BLaER1 treated with 17β-estradiol and CSF1 and Interleukin-3, amounts not matched to agents 10 nM and 100 nM (cell line): ENCODE results near the gene KRTAP16-1.

Experiments used
- H3K27ac ChIP-seq, 11 experiments: shearing (Covaris generic); formaldehyde crosslinking; 2 replicates each; pipeline ENCODE4 v1.8.1; 2022
- H3K27me3 ChIP-seq, 11 experiments: shearing (Covaris generic); formaldehyde crosslinking; 2 replicates each; pipeline ENCODE4 v1.8.1; 2022
- H3K36me3 ChIP-seq, 11 experiments: shearing (Covaris generic); formaldehyde crosslinking; 2 replicates each; pipeline ENCODE4 v1.8.1; 2022
- H3K4me1 ChIP-seq, 10 experiments: shearing (Covaris generic); formaldehyde crosslinking; 2 replicates each; pipeline ENCODE4 v1.8.1; 2022
- H3K4me2 ChIP-seq, 11 experiments: shearing (Covaris generic); formaldehyde crosslinking; 2 replicates each; pipeline ENCODE4 v1.8.1; 2022
- H3K4me3 ChIP-seq, 10 experiments: shearing (Covaris generic); formaldehyde crosslinking; 2 replicates each; pipeline ENCODE4 v1.8.1; 2022
- H3K9ac ChIP-seq, 11 experiments: shearing (Covaris generic); formaldehyde crosslinking; 2 replicates each; pipeline ENCODE4 v1.8.1; 2022
- H3K9me3 ChIP-seq, 11 experiments: shearing (Covaris generic); formaldehyde crosslinking; replicated peaks in 1 of 11; 2 replicates each; pipeline ENCODE4 v1.8.1; 2022
- H4K20me1 ChIP-seq, 11 experiments: shearing (Covaris generic); formaldehyde crosslinking; 2 replicates each; pipeline ENCODE4 v1.8.1; 2022
- Cebpa-rat ChIP-seq, 11 experiments: shearing (Covaris generic); IDR thresholded peaks; 2 replicates each; pipeline ENCODE4 v1.8.1; 2022

KRTAP16-1 gene

GRCh38 chr17:41333836-41334235 is 24.7 kb upstream of the KRTAP16-1 start:
- H4K20me1 ChIP-seq, result no peaks in the 10 kb centered on the region
- H3K4me1 ChIP-seq, result peaks cover 14 to 30% (median 22%) of the 10 kb centered on the region in 10 experiments; a peak in 19 of 20 replicates
- no peaks in the 10 kb centered on the region for H3K36me3 ChIP-seq
- peak overlapping the region in 8 of 11 experiments; percentile 40 to 74 (median 60); a peak in 12 of 22 replicates for H3K27ac ChIP-seq
- no peak overlapping the region for H3K9ac ChIP-seq
- H3K4me2 ChIP-seq, result peak overlapping the region; percentile 8 to 63 (median 40); a peak in 19 of 22 replicates
- H3K9me3 ChIP-seq, result peaks cover 0 to 7% (median 0%) of the 10 kb centered on the region in 11 experiments; a peak in 2 of 22 replicates
- no peak overlapping the region for H3K4me3 ChIP-seq
- H3K27me3 ChIP-seq, result no peaks in the 10 kb centered on the region
- no peak for TF ChIP-seq Cebpa-rat (IDR thresholded peaks at IDR 0.05)

DNA sequence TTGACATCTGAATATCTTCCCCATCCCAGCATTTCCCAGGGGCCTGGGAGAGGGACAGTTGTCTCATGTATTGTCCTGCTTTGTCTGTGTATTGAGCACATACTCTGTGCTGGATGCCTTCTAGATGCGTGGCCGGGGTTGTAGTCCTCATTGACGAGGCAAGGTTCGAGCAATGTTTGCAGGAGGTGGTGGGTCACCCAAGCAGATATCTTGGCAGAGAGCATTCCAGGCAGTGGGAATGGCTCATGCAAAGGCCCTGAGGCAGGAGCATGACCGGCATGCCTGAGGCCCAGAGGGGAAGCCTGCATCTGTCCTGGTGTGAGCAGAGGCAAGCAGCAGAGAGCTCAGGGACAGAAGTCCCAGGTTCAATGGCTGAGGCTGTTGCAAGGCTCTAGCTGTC is 24.0 kb upstream of the KRTAP16-1 start:
- H3K4me3 ChIP-seq, result no peak overlapping the region
- no peaks in the 10 kb centered on the region for H3K27me3 ChIP-seq
- H3K9ac ChIP-seq, result no peak overlapping the region
- H3K27ac ChIP-seq, result peak overlapping the region in 2 of 11 experiments; percentile 8 to 62; a peak in 1 of 22 replicates
- 0 out of 22 replicates have a peak overlapping the region, but pooled peaks of 1 of the 11 experiments have one; percentile 36 for H3K4me2 ChIP-seq
- H3K36me3 ChIP-seq, result no peaks in the 10 kb centered on the region
- peaks cover 0 to 7% (median 0%) of the 10 kb centered on the region in 11 experiments; a peak in 2 of 22 replicates for H3K9me3 ChIP-seq
- H4K20me1 ChIP-seq, result no peaks in the 10 kb centered on the region
- TF ChIP-seq Cebpa-rat (IDR thresholded peaks at IDR 0.05), result no peak
- H3K4me1 ChIP-seq, result peaks cover 12 to 22% (median 16%) of the 10 kb centered on the region in 10 experiments; a peak in 18 of 20 replicates

GRCh38 chr17:41332239-41332638 is 23.1 kb upstream of the KRTAP16-1 start:
- Histone ChIP-seq H3K27ac (no peak overlapping the region), H3K4me1 (peaks cover 12 to 25% (median 18%) of the 10 kb centered on the region in 10 experiments; a peak in 18 of 20 replicates)
- no peak for TF ChIP-seq Cebpa-rat (IDR thresholded peaks at IDR 0.05)

DNA sequence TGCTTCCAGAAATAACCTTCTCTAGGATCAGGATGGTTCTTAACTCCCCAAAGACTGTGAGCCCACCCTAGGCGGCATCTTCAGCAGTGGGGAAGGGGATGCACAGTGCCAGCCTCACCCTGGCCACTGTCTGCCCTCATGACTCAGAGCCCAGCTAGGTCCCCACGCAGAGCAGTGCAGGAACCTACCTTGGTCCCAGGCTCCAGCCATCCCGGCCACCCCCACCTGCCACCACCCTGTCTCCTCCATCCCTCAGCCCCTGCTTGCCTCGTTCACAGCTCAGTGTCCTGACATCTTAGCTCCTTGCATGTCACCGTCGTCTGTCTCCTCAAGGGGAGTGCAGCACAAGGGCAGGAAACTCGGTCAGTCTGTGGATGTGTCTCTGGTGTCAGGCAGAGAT is 22.5 kb upstream of the KRTAP16-1 start:
- no peaks in the 10 kb centered on the region for H3K27me3 ChIP-seq
- peaks cover 17 to 32% (median 25%) of the 10 kb centered on the region in 10 experiments; a peak in 19 of 20 replicates for H3K4me1 ChIP-seq
- H3K4me3 ChIP-seq, result no peak overlapping the region
- peaks cover 0 to 7% (median 0%) of the 10 kb centered on the region in 11 experiments; a peak in 2 of 22 replicates for H3K9me3 ChIP-seq
- no peak overlapping the region for H3K9ac ChIP-seq
- no peaks in the 10 kb centered on the region for H3K36me3 ChIP-seq
- H3K4me2 ChIP-seq, result no peak overlapping the region
- no peaks in the 10 kb centered on the region for H4K20me1 ChIP-seq
- TF ChIP-seq Cebpa-rat (IDR thresholded peaks at IDR 0.05), result no peak
- no peak overlapping the region for H3K27ac ChIP-seq

More at GRCh38 chr17:41332239-41332638, 23.1 kb upstream of the KRTAP16-1 start:
- Histone ChIP-seq H3K36me3 (no peaks in the 10 kb centered on the region), H3K4me2 (no peak overlapping the region), H3K9me3 (peaks cover 0 to 7% (median 0%) of the 10 kb centered on the region in 11 experiments; a peak in 2 of 22 replicates), H3K27me3 (no peaks in the 10 kb centered on the region), H3K4me3 (no peak overlapping the region), H3K9ac (no peak overlapping the region), H4K20me1 (no peaks in the 10 kb centered on the region)

GRCh38 chr17:41329279-41329948 is 20.3 kb upstream of the KRTAP16-1 start:
- no peak overlapping the region for H3K4me2 ChIP-seq
- peaks cover 0 to 7% (median 0%) of the 10 kb centered on the region in 11 experiments; a peak in 2 of 22 replicates for H3K9me3 ChIP-seq
- H3K4me1 ChIP-seq, result peaks cover 17 to 29% (median 22%) of the 10 kb centered on the region in 10 experiments; a peak in 19 of 20 replicates
- no peak overlapping the region for H3K9ac ChIP-seq
- TF ChIP-seq Cebpa-rat (IDR thresholded peaks at IDR 0.05), result no peak
- H4K20me1 ChIP-seq, result no peaks in the 10 kb centered on the region
- H3K4me3 ChIP-seq, result no peak overlapping the region
- no peak overlapping the region for H3K27ac ChIP-seq
- H3K36me3 ChIP-seq, result no peaks in the 10 kb centered on the region
- no peaks in the 10 kb centered on the region for H3K27me3 ChIP-seq

GRCh38 chr17:41328207-41328606 is 19.1 kb upstream of the KRTAP16-1 start:
- no peak overlapping the region for H3K4me2 ChIP-seq
- H3K27me3 ChIP-seq, result no peaks in the 10 kb centered on the region
- peaks cover 9 to 19% (median 14%) of the 10 kb centered on the region in 10 experiments; a peak in 18 of 20 replicates for H3K4me1 ChIP-seq
- no peaks in the 10 kb centered on the region for H3K36me3 ChIP-seq
- no peaks in the 10 kb centered on the region for H4K20me1 ChIP-seq
- no peak overlapping the region for H3K9ac ChIP-seq
- no peak for TF ChIP-seq Cebpa-rat (IDR thresholded peaks at IDR 0.05)
- H3K9me3 ChIP-seq, result no peaks in the 10 kb centered on the region
- H3K27ac ChIP-seq, result peak overlapping the region in 1 of 11 experiments; percentile 49; a peak in 1 of 22 replicates
- H3K4me3 ChIP-seq, result no peak overlapping the region

DNA sequence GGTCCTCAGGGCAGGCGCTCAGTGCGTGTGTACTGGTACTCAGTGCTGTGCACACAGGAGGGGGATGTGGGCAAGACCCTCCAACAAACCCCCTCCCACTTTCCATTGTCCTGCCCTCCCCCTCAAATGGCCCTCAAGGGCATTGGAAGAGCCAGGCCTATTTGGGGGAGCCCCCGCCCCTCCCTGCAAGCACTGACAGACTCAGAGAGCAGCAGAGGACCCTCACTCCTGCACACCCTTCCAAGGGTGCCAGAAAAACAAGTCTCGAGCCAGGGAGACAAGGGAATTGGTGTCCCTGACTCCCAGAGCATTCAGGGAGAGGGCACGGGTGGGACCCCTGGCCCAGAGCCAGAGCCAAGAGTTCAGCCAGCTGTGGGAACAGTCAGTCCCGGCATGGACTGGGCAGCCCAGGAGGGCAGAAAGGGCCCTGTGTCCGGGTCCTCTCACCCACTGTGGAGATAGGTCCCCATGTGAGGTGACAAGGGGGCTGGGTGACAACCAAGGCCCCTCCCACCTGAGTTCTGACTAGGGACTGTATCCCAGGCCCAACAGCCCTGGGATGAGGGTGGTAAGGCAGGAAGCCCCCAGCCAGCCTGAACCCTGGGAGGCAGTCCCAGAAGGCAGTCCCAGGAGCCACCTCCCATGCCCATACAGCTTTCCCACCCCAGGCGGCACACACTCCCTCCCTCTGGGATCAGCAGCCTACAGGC is 18.5 kb upstream of the KRTAP16-1 start:
- H3K27ac ChIP-seq, result peak overlapping the region in 3 of 11 experiments; percentile 31 to 62 (median 49); a peak in 5 of 22 replicates
- peak overlapping the region in 1 of 11 experiments; percentile 13; a peak in 1 of 22 replicates for H3K9ac ChIP-seq
- no peaks in the 10 kb centered on the region for H4K20me1 ChIP-seq
- no peaks in the 10 kb centered on the region for H3K27me3 ChIP-seq
- H3K36me3 ChIP-seq, result no peaks in the 10 kb centered on the region
- peaks cover 9 to 19% (median 14%) of the 10 kb centered on the region in 10 experiments; a peak in 18 of 20 replicates for H3K4me1 ChIP-seq
- TF ChIP-seq Cebpa-rat (IDR thresholded peaks at IDR 0.05), result no peak
- no peak overlapping the region for H3K4me3 ChIP-seq
- no peaks in the 10 kb centered on the region for H3K9me3 ChIP-seq
- H3K4me2 ChIP-seq, result peak overlapping the region in 8 of 11 experiments; percentile 37 to 74 (median 50); a peak in 11 of 22 replicates

GRCh38 chr17:41326173-41327145 is 17.4 kb upstream of the KRTAP16-1 start:
- Histone ChIP-seq H4K20me1 (no peaks in the 10 kb centered on the region), H3K9me3 (no peaks in the 10 kb centered on the region), H3K36me3 (no peaks in the 10 kb centered on the region), H3K27me3 (no peaks in the 10 kb centered on the region), H3K4me2 (peak overlapping the region in 10 of 11 experiments; percentile 37 to 74 (median 52); a peak in 19 of 22 replicates), H3K4me3 (no peak overlapping the region), H3K27ac (peak overlapping the region in 7 of 11 experiments; percentile 3 to 62 (median 44); a peak in 12 of 22 replicates), H3K9ac (peak overlapping the region in 2 of 11 experiments; percentile 13 to 33; a peak in 1 of 22 replicates), H3K4me1 (peaks cover 9 to 19% (median 14%) of the 10 kb centered on the region in 10 experiments; a peak in 18 of 20 replicates)
- TF ChIP-seq Cebpa-rat (IDR thresholded peaks at IDR 0.05), result no peak
